Uterus (tissue), 4 donors: ENCODE results near the gene OR6Q1. TPM values are rescaled to one million over a fixed set of nuclear protein-coding genes. Genes with fewer than 3 reads are reported as not detected.

Experiments
- DNase-seq, 2 donors: peaks; one replicate each; pipeline ENCODE4 v3.0.0-alpha.2; 2019 to 2020
- H3K27ac ChIP-seq, 2 donors: fragments of 200-600 bp; sonication (generic); 1 replicate in 1 of 2; 2 replicates in 1 of 2; pipeline ENCODE4 v1.5.1; 2016 to 2018
- H3K27me3 ChIP-seq, 2 donors: fragments of 200-600 bp; sonication (generic); one replicate each; pipeline ENCODE4 v1.5.1; 2018 to 2019; ENCODE audit warnings: control low read depth in 1 of 2
- H3K36me3 ChIP-seq, 2 donors: fragments of 200-600 bp; sonication (generic); one replicate each; pipeline ENCODE4 v1.5.1; 2019; ENCODE audit warnings: control low read depth in 1 of 2
- H3K4me1 ChIP-seq, 2 donors: fragments of 200-600 bp; sonication (generic); one replicate each; pipeline ENCODE4 v1.5.1; 2018 to 2019; ENCODE audit warnings: control low read depth in 1 of 2
- H3K4me3 ChIP-seq, 2 donors: fragments of 200-600 bp; sonication (generic); 1 replicate in 1 of 2; 2 replicates in 1 of 2; pipeline ENCODE4 v1.5.1; 2018 to 2019; ENCODE audit warnings: mild to moderate bottlenecking in 1 of 2
- H3K9me3 ChIP-seq, 2 donors: fragments of 200-600 bp; sonication (generic); one replicate each; pipeline ENCODE4 v1.5.1; 2019; ENCODE audit warnings: control low read depth in 1 of 2
- CTCF ChIP-seq, 4 experiments: fragments of 200-600 bp in 2 of 4; fragments of 450-650 bp in 2 of 4; sonication (generic) in 2 of 4; IDR thresholded peaks; one replicate each; pipeline ENCODE4 v1.5.1; 2016 to 2019; ENCODE audit warnings: antibody characterized with exemption in 4 of 4, mild to moderate bottlenecking in 2 of 4, moderate library complexity in 1 of 4
- POLR2A ChIP-seq, 2 donors: fragments of 450-650 bp; IDR thresholded peaks; one replicate each; pipeline ENCODE4 v1.6.1; 2016; ENCODE audit warnings: antibody characterized with exemption in 2 of 2, mild to moderate bottlenecking in 1 of 2, moderate library complexity in 1 of 2
- intact Hi-C: fragments of 100-400 bp; cut with DNase I; formaldehyde crosslinking; loops from one replicate; pipeline ENCODE4 v1.15.1; 2023; ENCODE audit warnings: low total_unique reads
- small RNA-seq: library from RNA; depleted of rRNA; stranded (forward); fragments of <200 nt; gene quantifications from one replicate; pipeline ENCODE3, GENCODE V24; 2016
- total RNA-seq, 4 donors: library from RNA; depleted of rRNA in 3 of 4; stranded (reverse); fragments of >200 nt in 3 of 4; gene quantifications; one replicate each; pipeline versions ENCODE4 v1.1.0 to v1.2.4, GENCODE V29; 2014 to 2023
- donor health status: DM: yes; HTN: yes; CAD: no.

The OR6Q1 gene
- total RNA-seq, 4 donors from 2014 or later: not detected

GRCh38 chr11:58075781-58076180, 45.0 kb downstream of the OR6Q1 start:
- no peaks in the 10 kb centered on the region for H3K36me3 ChIP-seq
- TF ChIP-seq CTCF (IDR thresholded peaks at IDR 0.05): no peak
- TF ChIP-seq POLR2A (IDR thresholded peaks at IDR 0.05): no peak
- H3K9me3 ChIP-seq: no peaks in the 10 kb centered on the region
- no peaks in the 10 kb centered on the region for H3K4me1 ChIP-seq
- no peaks in the 10 kb centered on the region for H3K27me3 ChIP-seq
- H3K27ac ChIP-seq: no peak overlapping the region
- intact Hi-C loops: no loop called here
- no peak for DNase-seq
- no peak overlapping the region for H3K4me3 ChIP-seq

Small RNA genes lying within 50 kb of the gene (small RNA-seq; reads per million reads assigned to genes)
- gene RNU6-899P: not detected

Other genes starting within 250 kb of the OR6Q1 start
- not detected for gene OR9Q1, start 7.1 kb upstream of the OR6Q1 start, total RNA-seq
- gene OR9I1, start 94.6 kb downstream of the OR6Q1 start, total RNA-seq: not detected
- not detected for gene OR9Q2, start 158.1 kb downstream of the OR6Q1 start, total RNA-seq
- gene OR1S2, start 173.2 kb downstream of the OR6Q1 start, total RNA-seq: not detected
- gene OR1S1, start 181.8 kb downstream of the OR6Q1 start, total RNA-seq: not detected
- gene OR10Q1, start 198.0 kb downstream of the OR6Q1 start, total RNA-seq: not detected
- gene OR10W1, start 237.3 kb downstream of the OR6Q1 start, total RNA-seq: not detected